AG04449 (cell line): ENCODE results near the gene ACAD11.
"Not testable (repeated sequence)": the region's sequence is repeated elsewhere in the genome, so short reads cannot be mapped to it uniquely, and the experiment has no call there.

Source experiments
- CTCF ChIA-PET: fragments of 350-600 bp; formaldehyde crosslinking; extraction: SDS; loops from one replicate; lab custom pipeline; 2021; ENCODE audit warnings: antibody characterized with exemption; lab: Yijun Ruan, JAX
- POLR2A ChIA-PET: fragments of 400-600, 350-600 bp; formaldehyde crosslinking; extraction: SDS; loops from one replicate; lab custom pipeline; 2020; ENCODE audit warnings: antibody characterized with exemption, inconsistent platforms; lab: Yijun Ruan, JAX
- DNase-seq: peaks from one replicate; pipeline ENCODE4 v3.0.0-alpha.2; 2010; ENCODE audit warnings: low read depth, low spot score
- H3K4me3 ChIP-seq: 2 replicates; pipeline ENCODE4 v1.5.1; 2011; ENCODE audit warnings: low read depth, mild to moderate bottlenecking, control low read depth, low read length
- CTCF ChIP-seq: IDR thresholded peaks from one replicate; pipeline ENCODE4 v1.5.1; 2011; ENCODE audit warnings: mild to moderate bottlenecking, moderate library complexity, low read length, control low read depth, inconsistent platforms; ENCODE audit not compliant: insufficient read depth; ENCODE audit errors: missing control alignments

The ACAD11 gene

GRCh38 chr3:132624790-132625189, 34.8 kb downstream of the ACAD11 start:
- CTCF ChIA-PET: interaction anchor here (1.3 kb wide), 1 partner anchor 76 kb away, joined by 3 read pairs; no protein-coding TSS in a partner anchor
- H3K4me3 ChIP-seq: no peak overlapping the region
- no peak for DNase-seq
- POLR2A ChIA-PET: no interaction called here
- TF ChIP-seq CTCF: no peak

- ChIA-PET CTCF (interaction anchor here (0.9 to 1.4 kb wide), 3 partner anchors 19 to 97 kb away, joined by 3 to 4 read pairs (median 4); no protein-coding TSS in a partner anchor), POLR2A (interaction anchor here (0.6 kb wide), 1 partner anchor 37 kb away, joined by 3 read pairs; no protein-coding TSS in a partner anchor)
- no peak overlapping the region for H3K4me3 ChIP-seq
- TF ChIP-seq CTCF: no peak
- no peak for DNase-seq
These were observed 36.0 kb downstream of the ACAD11 start for GRCh38 chr3:132623646-132624045.

- ChIA-PET CTCF (interaction anchor here (1.4 kb wide), 2 partner anchors 20 to 87 kb away, joined by 4 read pairs; no protein-coding TSS in a partner anchor), POLR2A (no interaction called here)
- no peak overlapping the region for H3K4me3 ChIP-seq
- no peak for DNase-seq
- no peak for TF ChIP-seq CTCF
These were observed 36.8 kb downstream of the ACAD11 start for GRCh38 chr3:132622761-132623160.

- no peak for TF ChIP-seq CTCF
- ChIA-PET CTCF (no interaction called here), POLR2A (no interaction called here)
- DNase-seq: no peak
- no peak overlapping the region for H3K4me3 ChIP-seq
These were observed 37.5 kb downstream of the ACAD11 start for GRCh38 chr3:132622148-132622547.

GRCh38 chr3:132616780-132617179, 42.8 kb downstream of the ACAD11 start:
- CTCF ChIA-PET: interaction anchor here (0.8 to 0.9 kb wide), 3 partner anchors 26 to 81 kb away, joined by 3 read pairs; no protein-coding TSS in a partner anchor
- no peak for DNase-seq
- no peak overlapping the region for H3K4me3 ChIP-seq
- no peak for TF ChIP-seq CTCF
- POLR2A ChIA-PET: no interaction called here

GRCh38 chr3:132615881-132616280, 43.7 kb downstream of the ACAD11 start:
- DNase-seq: no peak
- H3K4me3 ChIP-seq: no peak overlapping the region
- POLR2A ChIA-PET: no interaction called here
- CTCF ChIA-PET: interaction anchor here (0.9 kb wide), 2 partner anchors 11 to 32 kb away, joined by 3 read pairs; no protein-coding TSS in a partner anchor
- TF ChIP-seq CTCF: no peak

GRCh38 chr3:132615301-132615700, 44.3 kb downstream of the ACAD11 start:
- DNase-seq, H3K4me3 ChIP-seq, POLR2A ChIA-PET: not testable (repeated sequence)
- CTCF ChIA-PET: interaction anchor here (0.9 kb wide), 1 partner anchor 11 kb away, joined by 3 read pairs; no protein-coding TSS in a partner anchor

- DNase-seq, CTCF ChIA-PET, H3K4me3 ChIP-seq: not testable (repeated sequence)
- POLR2A ChIA-PET: interaction anchor here (0.9 to 1.0 kb wide), 2 partner anchors 12 to 64 kb away, joined by 3 to 5 read pairs; no protein-coding TSS in a partner anchor
These were observed 53.0 kb downstream of the ACAD11 start for GRCh38 chr3:132606620-132607019.
